GM19043 (cell line): ENCODE data around the gene SLIT1.

ENCODE experiments used
- ATAC-seq: cut with Tn5 transposase; IDR thresholded peaks from one replicate; pipeline ENCODE4 v1.9.1; 2021; ENCODE audit warnings: low read depth; ENCODE audit not compliant: unreplicated experiment

Gene SLIT1

DNA sequence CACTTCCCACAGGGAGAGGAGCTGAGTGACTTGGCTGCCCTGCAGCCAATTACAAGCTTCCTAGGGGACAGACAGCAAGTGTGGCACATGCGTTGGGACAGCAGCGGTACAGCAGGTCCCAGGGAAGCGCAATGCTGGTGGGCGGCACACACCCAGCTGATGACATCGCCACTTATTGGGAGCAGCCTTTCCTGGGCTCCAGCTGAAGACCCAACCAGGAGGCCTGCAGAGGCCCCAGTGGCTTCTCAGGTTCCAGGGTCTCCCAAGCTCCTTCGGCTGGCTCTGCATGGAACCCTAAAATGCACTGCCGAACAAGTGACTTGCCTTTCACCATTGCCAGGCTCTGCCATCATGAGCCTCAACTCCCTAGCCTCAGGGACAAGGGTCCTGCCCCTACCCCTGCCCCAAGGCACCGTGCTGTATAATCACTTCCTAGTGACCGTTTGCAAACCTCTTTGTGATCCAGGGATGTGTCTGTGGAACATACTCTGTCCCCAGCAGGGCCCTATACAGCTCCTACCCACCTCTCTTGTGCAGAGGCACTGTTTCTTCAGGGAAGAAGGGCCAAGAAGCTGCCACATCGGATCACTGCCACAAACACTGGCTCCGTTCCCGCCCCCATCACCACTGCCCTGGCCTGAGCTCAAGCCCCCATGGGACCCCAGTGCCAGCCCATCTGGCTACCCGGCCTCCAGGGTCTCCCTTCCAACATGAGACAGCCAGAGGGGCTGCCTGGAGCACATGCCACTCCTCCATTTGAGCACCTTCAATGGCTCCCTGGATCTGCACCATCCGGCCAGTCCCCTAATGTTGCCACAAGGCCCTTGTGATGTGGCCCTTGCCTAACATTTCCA lies 19.3 kb upstream of the SLIT1 start:
- no peak for ATAC-seq

DNA sequence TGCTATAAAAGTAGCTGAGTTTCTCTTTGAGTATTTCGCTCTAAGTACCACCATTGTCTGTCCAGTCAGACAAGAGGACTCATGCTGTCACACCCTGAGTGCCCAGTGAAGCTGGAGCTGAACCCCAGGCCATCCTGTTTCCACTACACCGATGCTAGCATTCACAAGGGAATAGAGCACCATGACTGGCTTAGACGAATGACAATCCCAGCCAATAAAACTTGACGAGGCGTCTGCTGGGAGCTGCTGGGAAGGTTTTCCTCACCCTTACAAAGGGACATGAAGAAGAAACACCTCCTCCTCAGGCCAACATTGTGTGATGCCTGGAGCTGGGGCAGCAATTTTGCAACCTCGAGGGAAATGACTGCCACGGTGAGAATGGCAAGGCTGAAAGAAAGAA lies 17.5 kb upstream of the SLIT1 start:
- ATAC-seq: no peak

DNA sequence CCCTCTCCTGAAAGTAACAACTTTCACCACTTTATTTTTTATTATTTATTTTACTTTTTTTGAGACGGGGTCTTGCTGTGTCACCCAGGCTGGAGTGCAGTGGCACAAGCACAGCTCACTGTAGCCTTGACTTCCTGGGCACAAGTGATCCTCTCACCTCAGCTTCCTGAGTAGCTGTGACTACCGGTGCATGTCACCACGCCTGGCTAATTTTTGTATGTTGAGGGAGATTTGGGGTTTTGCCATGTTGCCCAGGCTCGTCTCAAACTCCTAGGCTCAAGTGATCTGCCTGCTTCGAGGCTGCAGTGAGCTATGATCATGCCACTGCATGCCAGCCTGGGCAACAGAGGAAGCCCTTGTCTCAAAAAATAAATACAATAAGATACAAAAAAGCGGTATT lies 14.9 kb upstream of the SLIT1 start:
- ATAC-seq: no peak

DNA sequence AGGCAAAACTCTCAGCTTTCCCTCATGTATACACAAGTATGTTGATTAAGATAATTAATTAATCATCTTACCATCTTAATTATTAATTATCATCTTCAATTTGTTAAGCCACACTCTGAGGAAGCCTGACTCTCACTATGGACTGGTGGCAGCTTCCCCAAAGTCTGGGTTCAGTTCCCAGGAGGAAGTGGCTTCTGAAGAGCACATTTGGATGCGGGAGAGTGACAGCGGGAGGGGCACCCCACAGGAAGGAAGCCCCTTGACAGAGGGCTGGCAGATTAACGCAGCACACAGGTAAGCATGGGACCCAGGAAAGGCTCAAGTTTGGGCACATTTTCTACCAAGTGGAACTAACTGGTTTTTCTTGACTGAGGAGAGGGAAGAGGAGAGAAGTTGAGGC lies 13.4 kb upstream of the SLIT1 start:
- ATAC-seq: no peak

DNA sequence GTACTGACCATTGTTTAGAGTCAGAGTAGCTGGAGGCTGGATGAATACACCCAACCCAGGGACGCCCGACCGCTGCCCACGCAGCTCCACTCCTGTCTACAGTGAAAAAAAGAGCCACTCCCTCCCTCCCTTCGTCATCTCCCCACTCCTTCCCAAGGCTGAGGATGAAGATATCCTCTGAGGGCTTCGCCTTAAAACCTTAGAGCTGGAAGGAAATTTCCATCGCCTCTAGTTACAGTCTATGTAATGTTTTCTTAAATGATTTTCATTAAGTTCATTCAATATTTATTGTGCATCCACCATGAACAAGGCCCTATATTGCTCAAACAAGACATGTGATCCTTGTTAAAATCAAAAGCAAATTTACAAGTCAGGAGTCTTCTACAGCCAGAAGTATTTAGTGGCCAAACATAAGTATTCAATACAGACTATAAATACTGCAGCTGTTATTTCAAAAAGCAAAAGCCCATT lies 11.3 kb upstream of the SLIT1 start:
- ATAC-seq: no peak

DNA sequence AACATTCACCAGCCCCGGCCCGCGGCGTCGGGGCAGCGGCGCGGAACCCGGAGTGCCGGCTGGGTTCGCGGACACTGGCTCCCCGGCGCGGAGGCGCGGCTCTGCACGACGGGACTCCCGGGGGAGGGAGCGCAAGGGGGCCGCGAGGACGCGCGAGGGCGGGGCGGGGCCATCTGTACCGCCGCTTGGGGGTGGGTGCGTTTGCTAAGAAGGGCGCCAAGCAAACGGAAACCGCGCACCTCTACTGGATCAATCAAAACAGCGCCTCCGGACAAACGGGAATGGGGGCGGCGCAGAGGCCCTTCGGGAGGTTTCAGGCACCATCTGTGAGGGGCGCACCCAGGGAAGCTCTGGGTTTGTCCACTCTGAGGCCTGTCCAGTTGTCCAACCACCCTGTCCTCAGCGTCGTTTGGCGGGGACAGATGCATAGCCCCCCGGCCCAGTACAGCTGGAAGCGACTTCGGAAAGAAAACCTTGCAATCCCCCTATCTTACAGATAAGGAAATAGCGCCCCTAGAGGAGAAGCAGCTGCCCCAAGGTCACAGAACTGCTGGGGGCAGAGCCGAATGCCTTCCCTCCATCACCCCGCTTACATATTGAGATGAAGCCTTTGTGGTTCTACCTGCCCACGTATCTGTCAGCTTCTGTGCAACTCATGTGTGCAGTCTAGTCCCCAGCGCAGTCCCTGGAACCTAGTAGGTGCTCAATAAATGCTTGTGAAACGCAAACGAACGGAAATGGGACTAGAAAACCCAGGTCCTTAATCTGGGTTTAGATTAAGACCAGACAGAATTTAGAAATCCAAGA lies 10.7 kb upstream of the SLIT1 start:
- no peak for ATAC-seq

DNA sequence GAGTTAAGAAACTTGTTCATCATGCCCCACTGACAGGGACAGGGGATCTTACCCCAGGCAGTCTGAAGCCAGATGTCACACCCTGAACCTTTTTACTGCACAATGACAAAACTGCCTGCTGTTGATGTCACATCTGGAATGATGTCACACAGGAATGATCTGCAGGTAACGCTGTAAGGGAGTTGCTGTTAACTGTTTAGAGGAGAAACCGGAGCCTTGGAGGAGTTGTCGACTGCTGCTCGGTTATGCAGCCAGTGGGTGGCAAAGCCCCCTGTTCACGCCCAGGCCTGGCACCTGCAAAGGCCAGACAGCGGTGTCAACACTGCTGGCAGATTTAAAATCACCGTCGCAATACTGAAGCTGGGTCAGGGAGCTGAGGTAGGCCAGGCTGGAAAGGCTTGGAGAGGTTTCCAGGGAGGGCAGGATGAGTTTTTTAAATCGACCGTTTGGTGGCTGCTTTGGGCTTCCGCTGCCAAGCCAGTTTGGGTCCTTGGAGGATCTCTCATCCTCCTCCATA lies 10.0 kb upstream of the SLIT1 start:
- ATAC-seq: no peak

DNA sequence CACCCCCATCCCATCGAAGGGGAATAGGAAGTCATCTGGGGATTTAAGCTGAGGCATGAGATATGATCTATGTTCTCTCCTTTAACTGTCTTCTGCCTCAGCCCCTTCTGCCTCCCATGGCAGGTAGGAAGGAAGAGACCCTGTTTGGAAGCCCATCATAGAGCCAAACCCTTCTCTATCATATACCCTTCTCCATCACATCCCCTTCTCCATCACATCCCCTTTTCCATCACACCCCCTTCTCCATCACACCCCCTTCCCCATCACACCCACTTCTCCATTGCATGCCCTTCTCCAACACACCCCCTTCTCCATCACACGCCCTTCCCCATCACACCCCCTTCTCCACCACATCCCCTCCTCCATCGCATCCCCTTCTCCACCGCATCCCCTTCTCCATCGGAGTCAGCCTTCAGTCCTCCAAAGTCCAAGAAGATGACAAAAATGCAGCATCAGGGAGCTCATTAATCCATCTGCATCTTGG lies 7.2 kb upstream of the SLIT1 start:
- no peak for ATAC-seq

DNA sequence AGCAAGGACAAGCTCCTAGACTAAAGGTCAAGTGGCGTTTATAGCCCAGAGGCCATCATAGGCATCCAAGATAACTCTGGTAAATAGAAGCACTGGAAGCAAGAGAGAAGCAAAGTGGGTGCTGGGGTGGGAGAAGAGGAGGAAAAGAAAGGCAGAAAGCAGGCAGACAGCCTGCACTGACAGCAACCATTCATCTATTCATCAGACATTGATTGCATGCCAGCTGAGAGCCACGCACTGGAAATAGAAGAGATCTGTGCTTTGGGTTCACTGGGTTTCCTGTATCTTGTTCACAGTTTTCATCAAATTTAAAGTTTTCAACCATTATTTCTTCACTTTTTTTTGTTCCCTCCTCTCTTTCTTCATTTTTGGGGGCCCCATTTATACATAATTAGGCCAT lies 4.7 kb upstream of the SLIT1 start:
- ATAC-seq: no peak

DNA sequence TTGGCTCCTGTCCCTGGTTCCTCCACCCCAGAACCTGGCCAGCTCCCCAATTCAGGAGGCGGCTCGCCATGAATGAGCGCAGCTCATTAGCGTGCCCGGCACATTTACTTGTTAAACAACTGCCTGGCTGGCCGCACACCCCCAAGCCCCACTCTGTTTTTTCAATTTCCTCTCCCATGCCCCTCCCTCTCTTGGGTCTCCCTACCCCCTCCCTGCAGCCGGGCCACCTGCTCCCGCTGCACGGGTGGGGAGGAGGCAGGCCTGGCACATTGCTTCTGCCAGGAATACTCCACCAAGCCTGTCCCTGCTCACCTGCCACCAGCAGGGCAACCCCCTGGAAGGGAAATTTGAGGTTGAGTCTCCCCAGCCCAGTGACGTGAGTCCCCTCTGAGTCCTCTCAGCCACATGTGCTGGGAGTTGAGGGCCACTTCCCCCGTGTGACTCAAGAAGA lies 2.5 kb upstream of the SLIT1 start:
- ATAC-seq: no peak

DNA sequence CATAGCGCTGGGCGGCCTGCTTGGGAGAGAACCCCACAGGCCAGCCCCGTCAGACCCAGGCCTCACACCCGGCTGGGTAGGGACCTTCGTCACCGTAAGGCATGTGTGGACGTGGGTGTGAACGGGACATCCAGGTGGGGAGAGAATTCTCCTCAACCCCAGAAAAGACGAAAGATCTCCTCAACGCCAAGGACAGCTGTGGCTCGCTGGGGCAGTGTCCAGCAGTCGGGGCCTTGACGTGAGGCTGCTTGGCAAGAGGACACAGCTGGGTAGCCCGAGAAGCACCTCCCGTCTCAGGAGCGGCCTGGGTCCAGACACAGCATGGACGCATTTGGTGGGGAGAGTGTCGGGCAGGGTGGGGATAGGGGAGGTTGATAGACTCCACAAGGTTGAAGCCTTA lies 1.2 kb upstream of the SLIT1 start:
- ATAC-seq: no peak

DNA sequence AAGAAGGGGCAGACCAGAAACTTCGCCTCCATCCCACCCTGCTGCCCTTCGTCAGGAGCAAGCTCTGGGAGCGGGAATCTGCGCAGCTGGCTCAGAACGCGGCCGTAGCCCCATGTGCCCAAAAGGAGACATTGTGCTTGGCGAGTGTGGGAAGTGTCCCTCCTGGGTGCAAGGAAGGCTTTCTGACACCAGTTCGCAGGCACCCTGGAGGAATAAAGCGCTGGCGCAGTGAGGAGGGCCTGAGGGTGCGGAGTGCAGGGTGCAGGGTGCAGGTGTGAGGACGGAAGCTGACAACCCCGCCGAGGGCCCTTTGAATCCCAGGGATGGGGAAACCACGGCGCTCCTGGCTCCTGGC lies 811 bp downstream of the SLIT1 start:
- ATAC-seq: no peak

DNA sequence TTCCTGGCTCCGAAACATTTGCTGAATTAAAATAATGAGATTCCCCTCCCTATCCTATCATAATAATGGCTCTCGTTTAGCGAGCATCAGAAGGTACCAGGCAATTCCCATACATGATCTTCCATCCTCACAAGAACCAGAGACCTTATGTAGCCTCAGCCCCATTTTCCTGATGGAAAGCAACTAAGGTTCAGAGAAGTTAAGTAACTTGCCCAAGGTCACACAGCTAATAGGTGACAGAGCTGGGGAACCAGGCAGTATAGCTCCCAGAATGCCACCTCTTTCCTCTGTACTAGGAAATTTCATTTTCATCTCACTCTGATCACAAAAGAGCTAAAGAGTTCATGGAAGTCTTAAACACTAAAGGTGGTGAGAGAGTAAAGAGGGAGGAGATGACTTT lies 2.4 kb downstream of the SLIT1 start:
- no peak for ATAC-seq

DNA sequence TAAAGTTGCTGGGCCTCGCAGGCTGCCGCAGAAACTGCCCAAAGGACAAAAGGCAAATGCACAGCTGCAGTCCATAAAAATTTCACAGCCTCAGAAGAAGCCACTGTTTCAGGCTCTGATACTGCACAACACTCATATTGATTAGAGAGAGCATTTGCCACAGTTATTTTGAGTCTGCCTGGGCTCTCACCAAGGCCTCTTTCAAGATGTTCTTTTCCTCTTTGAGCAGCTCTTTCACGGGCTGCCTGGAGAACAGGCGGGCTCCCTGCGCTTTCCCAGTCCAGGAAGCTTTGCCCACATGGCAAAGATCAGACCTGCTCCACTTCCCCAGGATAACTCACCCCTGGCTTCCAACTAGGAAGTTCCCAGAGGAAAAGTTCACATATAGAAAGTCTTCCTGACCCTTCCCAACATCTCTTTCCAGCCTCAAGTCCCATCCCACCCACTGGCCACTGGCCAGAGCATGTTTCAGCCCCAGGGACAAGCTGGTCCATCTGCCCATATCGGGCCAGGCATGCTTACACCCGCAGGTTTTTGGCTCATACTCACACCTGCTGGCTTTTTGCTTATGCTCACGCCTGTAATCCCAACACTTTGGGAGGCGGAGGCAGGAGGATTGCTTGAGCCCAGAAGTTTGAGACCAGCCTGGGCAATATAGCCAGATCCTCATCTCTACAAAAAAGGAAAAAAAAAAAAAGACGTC lies 3.3 kb downstream of the SLIT1 start:
- no peak for ATAC-seq

DNA sequence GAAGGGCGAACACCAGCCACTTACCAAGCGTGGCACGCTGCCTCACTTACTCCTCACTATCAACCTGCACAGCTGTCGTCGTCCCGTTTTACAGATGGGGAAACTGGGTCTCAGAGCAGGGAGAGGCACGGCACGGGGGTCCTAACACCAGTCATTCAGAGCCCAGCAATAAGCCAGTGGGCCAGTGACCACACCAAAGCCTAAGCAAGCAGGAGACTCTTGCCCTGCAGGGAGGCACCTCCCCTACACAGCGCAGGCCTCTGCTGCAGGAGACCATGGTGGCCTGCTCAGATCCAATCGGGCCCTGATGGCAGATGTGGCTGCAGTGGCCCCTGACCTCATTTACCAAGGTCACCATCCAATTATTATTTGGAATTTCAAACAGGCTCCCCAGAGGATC lies 4.8 kb downstream of the SLIT1 start:
- no peak for ATAC-seq

DNA sequence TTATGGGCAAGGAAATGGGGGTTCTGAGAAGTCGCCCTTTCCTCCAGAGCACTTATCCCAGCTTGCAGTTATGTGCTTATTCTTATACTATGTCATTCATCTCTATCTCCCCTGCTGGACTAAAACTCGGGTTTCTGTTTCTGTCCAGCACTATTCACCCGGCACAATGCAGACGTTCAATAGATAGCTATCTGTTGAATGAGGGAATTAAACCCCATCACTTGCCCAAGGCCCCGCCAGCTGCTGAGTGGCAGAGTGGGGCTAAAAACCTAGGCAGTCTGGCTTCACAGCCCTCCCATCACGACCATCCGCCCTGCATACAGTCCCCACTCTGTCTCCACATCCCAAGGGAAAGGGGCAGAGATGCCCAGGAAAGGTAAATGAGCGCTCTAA lies 5.4 kb downstream of the SLIT1 start:
- ATAC-seq: no peak

DNA sequence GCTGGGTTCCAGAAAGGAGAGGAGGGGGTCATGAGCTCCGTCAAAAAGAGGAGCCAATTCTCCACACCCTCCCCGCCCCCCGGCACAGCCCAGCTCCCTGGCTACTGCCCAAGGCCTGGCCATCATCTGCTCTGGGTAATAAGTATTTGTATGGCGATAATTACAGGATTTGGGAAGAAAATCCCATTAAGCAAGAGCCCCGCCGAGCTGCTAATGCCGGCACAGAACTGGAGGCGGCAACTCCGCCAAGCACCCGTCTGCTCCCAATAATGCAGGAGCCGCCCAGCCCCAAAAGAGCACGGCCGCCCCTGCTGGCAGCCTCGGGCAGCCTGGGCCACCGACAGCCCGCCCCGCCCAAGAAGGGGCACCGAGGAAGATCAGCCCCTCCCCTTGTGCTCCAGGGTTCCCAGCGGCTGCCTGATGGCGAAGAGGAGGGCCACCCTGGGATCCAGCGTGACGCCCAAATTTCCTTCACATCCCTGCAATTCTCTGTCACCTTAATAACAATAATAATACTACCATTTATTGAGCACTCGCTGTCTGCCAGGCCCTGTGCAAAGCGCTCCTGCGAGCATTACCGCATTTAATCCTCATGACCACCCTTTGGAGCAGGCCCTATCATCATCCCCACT lies 5.9 kb downstream of the SLIT1 start:
- no peak for ATAC-seq

DNA sequence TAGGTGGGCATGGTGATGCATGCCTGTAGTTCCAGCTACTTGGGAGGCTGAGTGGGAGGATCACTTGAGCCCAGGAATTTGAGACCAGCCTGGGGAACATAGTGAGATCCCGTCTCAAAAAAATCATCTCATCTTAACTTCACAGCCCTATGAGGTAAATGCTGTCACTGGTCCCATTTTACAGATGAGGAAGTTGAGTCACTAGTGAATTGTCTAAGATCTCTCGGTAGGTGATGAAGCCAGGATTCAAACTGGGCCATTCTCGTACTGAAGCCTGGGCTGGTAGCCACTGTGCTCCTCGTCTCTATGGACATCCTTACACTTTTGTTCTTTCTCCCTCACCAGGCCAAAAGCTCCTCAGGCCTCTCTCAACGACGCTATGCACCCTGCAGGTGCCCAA lies 6.4 kb downstream of the SLIT1 start:
- no peak for ATAC-seq

DNA sequence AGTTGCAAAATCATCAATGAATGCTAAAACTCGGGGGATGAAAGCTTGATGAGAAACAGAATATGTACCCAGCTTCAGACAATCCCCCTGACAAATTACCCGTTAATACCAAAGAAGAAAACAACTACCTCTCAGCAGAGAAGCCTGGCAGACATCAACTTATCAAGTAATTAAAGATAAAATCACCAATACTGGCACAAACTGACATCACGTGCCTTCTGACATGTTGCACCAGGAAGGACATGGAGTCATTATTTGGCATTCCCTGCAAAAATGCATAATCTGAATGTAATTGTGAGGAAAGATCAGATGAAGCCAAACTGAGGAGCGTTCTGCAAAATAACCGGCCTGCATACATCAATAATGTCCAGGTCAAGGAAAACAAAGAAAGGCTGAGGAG lies 7.7 kb downstream of the SLIT1 start:
- no peak for ATAC-seq

DNA sequence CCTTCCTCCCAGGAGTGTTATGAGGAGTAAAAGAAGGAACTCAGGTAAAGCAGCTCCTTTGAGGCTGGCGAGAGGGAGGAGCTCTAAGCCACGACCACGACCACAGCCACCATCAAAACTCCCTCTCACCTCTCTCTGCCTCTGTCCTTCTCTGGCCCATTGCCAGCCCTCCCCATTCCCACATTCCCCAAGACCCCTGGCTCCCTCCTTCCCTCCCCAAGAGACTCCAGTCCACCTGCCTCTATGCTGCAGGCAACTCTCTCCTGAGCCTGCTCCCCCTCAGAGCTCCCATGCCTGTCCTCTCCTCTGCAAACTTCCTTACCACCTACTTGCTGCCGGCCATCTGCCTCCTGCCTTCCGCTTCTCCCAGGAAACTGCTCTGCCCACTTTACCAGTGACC lies 9.5 kb downstream of the SLIT1 start:
- no peak for ATAC-seq
